Upper lobe of right lung (tissue), 1 donor: ENCODE measurements around the gene IMPDH1. TPM values are rescaled to one million over a fixed set of nuclear protein-coding genes. Genes with fewer than 3 reads are reported as not detected.

Experiments
- ATAC-seq: fragments of 200-7000 bp; cut with Tn5 transposase; one replicate; pipeline ENCODE4 v1.9.1; 2020; ENCODE audit warnings: mild to moderate bottlenecking, moderate library complexity
- DNase-seq: peaks from one replicate; pipeline ENCODE4 v3.0.0-alpha.2; 2020
- H3K27ac ChIP-seq: fragments of 200-600 bp; one replicate; pipeline ENCODE4 v1.8.0; 2022
- H3K27me3 ChIP-seq: fragments of 200-600 bp; one replicate; pipeline ENCODE4 v1.8.0; 2022; ENCODE audit warnings: mild to moderate bottlenecking
- H3K36me3 ChIP-seq: fragments of 200-600 bp; one replicate; pipeline ENCODE4 v1.8.0; 2022
- H3K4me1 ChIP-seq: fragments of 200-600 bp; one replicate; pipeline ENCODE4 v1.8.0; 2022
- H3K4me3 ChIP-seq: fragments of 200-600 bp; one replicate; pipeline ENCODE4 v1.8.0; 2022; ENCODE audit warnings: mild to moderate bottlenecking
- H3K9me3 ChIP-seq: fragments of 200-600 bp; one replicate; pipeline ENCODE4 v1.8.0; 2022
- intact Hi-C: fragments of 100-400 bp; cut with DNase I; formaldehyde crosslinking; loops from one replicate; pipeline ENCODE4 v1.11.0; 2022
- total RNA-seq: library from RNA; stranded (reverse); fragmentation: NEBNext Ultra II Directional; extraction: Animal tissue kit (Norgen Biotek cat#: 25700); gene quantifications from one replicate; pipeline ENCODE4 v1.2.1, GENCODE V29; 2021
- TF ChIP-seq, protein P1 (sequence below): fragments of 200-600 bp; IDR thresholded peaks from one replicate; pipeline ENCODE4 v1.8.0; 2022; ENCODE audit warnings: antibody characterized with exemption
- donor health status: DM: no; HTN: yes; CAD: no; lungs with severe emphysema.

Gene IMPDH1
- total RNA-seq, 1 donor from 2014 or later = 59.8 TPM

DNA sequence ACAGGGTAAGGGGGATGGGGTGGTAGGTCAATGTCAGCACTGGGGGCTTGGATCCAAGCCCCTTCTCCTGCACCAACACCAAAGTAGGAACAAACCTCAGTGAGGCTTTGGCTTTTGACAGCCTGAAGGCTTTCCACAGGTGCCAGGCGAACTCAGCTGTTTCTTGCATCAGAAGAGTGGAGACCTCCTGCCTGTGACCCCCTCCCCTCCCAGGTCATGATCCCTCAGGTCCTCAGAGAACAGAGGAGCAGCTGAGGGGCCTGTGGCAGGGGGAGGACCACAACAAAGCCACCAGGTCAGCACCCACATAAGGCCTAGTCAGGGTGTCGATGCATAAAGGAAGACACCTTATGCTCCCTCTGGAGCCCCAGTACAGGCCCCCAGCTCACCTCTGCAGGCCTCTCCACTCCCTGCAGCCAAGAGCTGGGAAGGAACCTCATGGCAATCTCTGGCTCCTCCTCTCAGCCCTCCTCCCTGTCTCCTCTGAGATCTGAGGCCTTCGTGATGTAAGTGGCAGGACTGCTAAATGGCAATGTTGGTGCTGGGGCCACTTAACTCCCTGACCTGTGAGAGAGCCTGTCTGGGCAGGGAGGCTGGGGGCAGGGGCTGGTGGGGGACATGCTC, 29.2 kb downstream of the IMPDH1 start:
- Histone ChIP-seq H3K36me3 (no peaks in the 10 kb centered on the region), H3K4me3 (no peak overlapping the region), H3K4me1 (no peaks in the 10 kb centered on the region), H3K9me3 (no peaks in the 10 kb centered on the region), H3K27ac (no peak overlapping the region), H3K27me3 (no peaks in the 10 kb centered on the region)
- ATAC-seq (peak; percentile 3), DNase-seq (no peak)
- TF ChIP-seq, protein P1, sequence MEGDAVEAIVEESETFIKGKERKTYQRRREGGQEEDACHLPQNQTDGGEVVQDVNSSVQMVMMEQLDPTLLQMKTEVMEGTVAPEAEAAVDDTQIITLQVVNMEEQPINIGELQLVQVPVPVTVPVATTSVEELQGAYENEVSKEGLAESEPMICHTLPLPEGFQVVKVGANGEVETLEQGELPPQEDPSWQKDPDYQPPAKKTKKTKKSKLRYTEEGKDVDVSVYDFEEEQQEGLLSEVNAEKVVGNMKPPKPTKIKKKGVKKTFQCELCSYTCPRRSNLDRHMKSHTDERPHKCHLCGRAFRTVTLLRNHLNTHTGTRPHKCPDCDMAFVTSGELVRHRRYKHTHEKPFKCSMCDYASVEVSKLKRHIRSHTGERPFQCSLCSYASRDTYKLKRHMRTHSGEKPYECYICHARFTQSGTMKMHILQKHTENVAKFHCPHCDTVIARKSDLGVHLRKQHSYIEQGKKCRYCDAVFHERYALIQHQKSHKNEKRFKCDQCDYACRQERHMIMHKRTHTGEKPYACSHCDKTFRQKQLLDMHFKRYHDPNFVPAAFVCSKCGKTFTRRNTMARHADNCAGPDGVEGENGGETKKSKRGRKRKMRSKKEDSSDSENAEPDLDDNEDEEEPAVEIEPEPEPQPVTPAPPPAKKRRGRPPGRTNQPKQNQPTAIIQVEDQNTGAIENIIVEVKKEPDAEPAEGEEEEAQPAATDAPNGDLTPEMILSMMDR = no peak
- intact Hi-C loops = no loop called here

DNA sequence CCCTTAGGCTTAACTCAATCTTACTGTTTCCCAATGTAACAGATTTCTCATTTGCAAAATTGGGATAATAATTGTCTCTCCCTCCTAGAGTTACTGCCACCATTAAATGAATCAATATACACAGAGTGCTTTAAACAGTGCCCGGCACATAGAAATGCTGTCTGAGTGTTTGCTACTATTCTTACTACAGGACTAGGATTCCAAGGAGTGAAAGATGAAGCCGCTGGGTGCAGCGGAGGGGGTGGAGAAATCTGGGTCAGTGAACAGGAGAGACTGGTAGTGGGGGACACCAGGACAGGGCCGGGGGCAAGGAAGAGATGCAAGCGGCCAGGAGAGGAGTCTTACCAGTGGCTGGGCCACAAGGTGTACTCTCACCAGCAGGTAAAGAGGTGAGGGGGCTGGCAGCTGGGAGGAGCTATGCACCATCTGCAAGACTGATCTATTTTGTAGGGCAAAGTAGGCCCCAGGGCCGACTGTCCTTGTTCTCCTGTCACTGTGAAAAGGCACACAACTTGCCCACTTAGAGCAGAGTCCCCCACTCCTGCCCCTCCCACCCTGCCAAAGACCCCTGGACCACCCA, 29.8 kb downstream of the IMPDH1 start:
- Histone ChIP-seq H3K27ac (no peak overlapping the region), H3K36me3 (no peaks in the 10 kb centered on the region), H3K4me3 (no peak overlapping the region), H3K9me3 (no peaks in the 10 kb centered on the region), H3K4me1 (no peaks in the 10 kb centered on the region), H3K27me3 (no peaks in the 10 kb centered on the region)
- TF ChIP-seq, protein P1 = no peak
- DNase-seq (no peak), ATAC-seq (no peak)
- intact Hi-C loops = no loop called here

DNA sequence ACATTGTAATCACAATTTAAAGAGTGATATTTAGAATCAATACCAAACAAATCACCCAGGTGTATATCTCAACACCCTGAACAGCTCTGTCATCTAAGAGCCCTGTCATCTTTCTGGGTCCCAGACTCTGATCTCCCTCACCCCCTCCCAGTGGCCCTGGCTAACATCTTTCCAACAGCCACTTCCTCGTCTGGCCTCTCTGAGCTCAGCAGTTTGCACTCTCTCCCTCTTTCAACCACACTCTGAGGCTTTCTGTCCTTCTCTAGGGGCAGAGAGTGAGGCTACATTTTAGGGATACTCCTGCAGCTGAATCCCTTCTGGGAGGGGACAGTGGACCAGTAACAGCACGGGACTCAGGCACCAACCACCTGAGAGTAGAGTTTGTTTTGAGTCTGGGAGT, 31.1 kb downstream of the IMPDH1 start:
- Histone ChIP-seq H3K36me3 (no peaks in the 10 kb centered on the region), H3K9me3 (no peaks in the 10 kb centered on the region), H3K27me3 (no peaks in the 10 kb centered on the region), H3K27ac (no peak overlapping the region), H3K4me3 (no peak overlapping the region), H3K4me1 (no peaks in the 10 kb centered on the region)
- DNase-seq (no peak), ATAC-seq (no peak)
- intact Hi-C loops = no loop called here
- TF ChIP-seq, protein P1 = no peak

DNA sequence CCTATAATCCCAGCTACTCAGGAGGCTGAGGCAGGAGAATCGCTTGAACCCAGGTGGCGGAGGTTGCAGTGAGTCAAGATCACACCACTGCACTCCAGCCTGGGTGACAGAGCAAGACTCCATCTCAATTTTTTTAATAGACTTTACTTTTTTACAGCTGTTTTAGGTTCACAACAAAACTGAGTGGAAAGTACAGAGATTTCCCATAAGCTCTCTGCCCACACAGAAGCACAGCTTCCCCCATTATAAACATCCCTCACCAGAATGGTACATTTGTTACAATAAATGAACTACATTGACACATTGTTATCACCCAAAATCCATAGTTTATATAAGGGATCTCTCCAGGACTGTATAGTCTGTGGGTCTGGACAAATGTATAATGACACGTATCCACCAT, 33.7 kb downstream of the IMPDH1 start:
- Histone ChIP-seq H3K36me3 (no peaks in the 10 kb centered on the region), H3K4me1 (no peaks in the 10 kb centered on the region), H3K4me3 (no peak overlapping the region), H3K9me3 (no peaks in the 10 kb centered on the region), H3K27ac (no peak overlapping the region), H3K27me3 (no peaks in the 10 kb centered on the region)
- no peak for DNase-seq
- intact Hi-C loops = no loop called here
- TF ChIP-seq, protein P1 = no peak
- ATAC-seq = no peak

DNA sequence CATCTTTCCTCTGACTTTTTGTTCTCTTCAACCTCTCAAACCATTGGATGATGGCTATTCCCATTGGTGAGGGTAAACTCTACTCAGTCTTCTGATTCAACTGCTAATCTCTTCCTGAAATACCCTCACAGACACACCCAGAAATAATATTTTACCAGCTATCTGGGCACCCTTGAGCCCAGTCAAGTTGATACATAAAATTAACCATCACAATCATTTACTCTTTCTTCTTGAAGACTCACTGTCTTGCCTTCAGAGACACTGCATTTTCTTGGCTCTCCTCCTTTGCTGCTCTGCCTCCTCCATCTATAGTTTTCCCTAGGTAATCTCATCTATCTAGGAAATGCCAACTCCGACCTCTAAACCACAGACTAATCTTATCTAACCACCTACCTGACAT, 35.7 kb downstream of the IMPDH1 start:
- intact Hi-C loops = no loop called here
- TF ChIP-seq, protein P1 = no peak
- H3K9me3 ChIP-seq = no peaks in the 10 kb centered on the region
- no peaks in the 10 kb centered on the region for H3K27me3 ChIP-seq
- no peak overlapping the region for H3K4me3 ChIP-seq
- ATAC-seq (no peak), DNase-seq (no peak)
- H3K36me3 ChIP-seq = no peaks in the 10 kb centered on the region
- H3K27ac ChIP-seq = no peak overlapping the region
- H3K4me1 ChIP-seq = no peaks in the 10 kb centered on the region
